DND-41 (cell line): Measurements from ENCODE around the gene CCDC120.
A peak's percentile ranks its signal among the peaks of the same experiment; 100 is the strongest.

Experiments
- ATAC-seq: fragments of 200-7000 bp; cut with Tn5 transposase; 3 replicates; pipeline ENCODE4 v1.9.1; 2021; ENCODE audit warnings: low read depth; ENCODE audit not compliant: insufficient read depth
- DNase-seq: peaks from one replicate; pipeline ENCODE4 v3.0.0-alpha.2; 2020
- H2AFZ ChIP-seq: 2 replicates; pipeline ENCODE4 v1.6.0; 2012; ENCODE audit warnings: low read depth, low read length
- H3K27ac ChIP-seq: 2 replicates; pipeline ENCODE4 v1.5.1; 2012; ENCODE audit warnings: low read length, inconsistent platforms
- H3K27me3 ChIP-seq: fragments of 200-600 bp; sonication (generic); 2 replicates; pipeline ENCODE4 v1.6.0; 2012; ENCODE audit warnings: low read length, mild to moderate bottlenecking, inconsistent platforms; ENCODE audit not compliant: insufficient read depth, poor library complexity
- H3K36me3 ChIP-seq: 2 replicates; pipeline ENCODE4 v1.5.1; 2012; ENCODE audit warnings: low read length, inconsistent platforms; ENCODE audit not compliant: insufficient read depth
- H3K4me1 ChIP-seq: 2 replicates; pipeline ENCODE4 v1.5.1; 2012; ENCODE audit warnings: mild to moderate bottlenecking, low read length; ENCODE audit not compliant: insufficient read depth
- H3K4me2 ChIP-seq: 2 replicates; pipeline ENCODE4 v1.6.0; 2012; ENCODE audit warnings: mild to moderate bottlenecking, moderate library complexity, low read length, inconsistent platforms; ENCODE audit not compliant: insufficient read depth
- H3K4me3 ChIP-seq, 2 experiments: fragments of 200-600 bp in 1 of 2; shearing (Covaris generic) in 1 of 2; 2 replicates each; pipeline ENCODE4 v1.5.1; 2012 to 2016; ENCODE audit warnings: inconsistent platforms in 2 of 2, low read length in 2 of 2, mild to moderate bottlenecking in 2 of 2, low read depth in 1 of 2, moderate library complexity in 1 of 2
- H3K79me2 ChIP-seq: 2 replicates; pipeline ENCODE4 v1.6.0; 2012; ENCODE audit warnings: low read length, inconsistent platforms; ENCODE audit not compliant: insufficient read depth
- H3K9ac ChIP-seq: 2 replicates; pipeline ENCODE4 v1.6.0; 2012; ENCODE audit warnings: low read depth, mild to moderate bottlenecking, inconsistent platforms, low read length, moderate library complexity
- H3K9me3 ChIP-seq: 2 replicates; pipeline ENCODE4 v1.5.1; 2012; ENCODE audit warnings: low read length, moderate library complexity, mild to moderate bottlenecking, inconsistent platforms; ENCODE audit not compliant: insufficient read depth, severe bottlenecking
- H4K20me1 ChIP-seq: 2 replicates; pipeline ENCODE4 v1.6.0; 2012; ENCODE audit warnings: low read length; ENCODE audit not compliant: insufficient read depth
- CTCF ChIP-seq: IDR thresholded peaks from 2 replicates; pipeline ENCODE4 v1.5.1; 2012; ENCODE audit warnings: borderline replicate concordance, low read length, moderate library complexity, mild to moderate bottlenecking; ENCODE audit not compliant: poor library complexity, severe bottlenecking; ENCODE audit errors: extremely low read depth
- EZH2 ChIP-seq: IDR thresholded peaks from 3 replicates; pipeline ENCODE4 v1.6.1; 2012; ENCODE audit warnings: borderline replicate concordance, low read depth, mild to moderate bottlenecking, moderate library complexity, low read length, inconsistent platforms; ENCODE audit not compliant: severe bottlenecking

The CCDC120 gene

GRCh38 chrX:49079489-49080428 is 21.0 kb downstream of the CCDC120 start, which contains the start of gene WDR45:
TSS of gene WDR45 (minus strand) at chrX:49079887. CDS start at chrX:49078095, 1,792 bp downstream.
- H2AFZ ChIP-seq: peak within 1 kb of the TSS; percentile 70
- H3K9me3 ChIP-seq: no peaks in the 10 kb centered on the region
- peak; percentile 91 for ATAC-seq
- peak within 1 kb of the TSS; percentile 46 to 81 for H3K4me3 ChIP-seq
- peak; percentile 78 for DNase-seq
- H3K79me2 ChIP-seq: peaks cover 13% of the 10 kb centered on the region
- TF ChIP-seq CTCF (no peak), EZH2 (no peak)
- peaks cover 13% of the 10 kb centered on the region for H3K4me1 ChIP-seq
- peak within 1 kb of the TSS; percentile 79 for H3K27ac ChIP-seq
- H3K9ac ChIP-seq: peak within 1 kb of the TSS; percentile 92
- H3K27me3 ChIP-seq: no peaks in the 10 kb centered on the region
- no peaks in the 10 kb centered on the region for H4K20me1 ChIP-seq
- H3K4me2 ChIP-seq: peak within 1 kb of the TSS; percentile 76
- H3K36me3 ChIP-seq: peaks cover 31% of the 10 kb centered on the region

- TF ChIP-seq CTCF (no peak), EZH2 (no peak)
- DNase-seq (no peak), ATAC-seq (no peak)
- Histone ChIP-seq H3K79me2 (peaks cover 13% of the 10 kb centered on the region), H3K27me3 (no peaks in the 10 kb centered on the region), H3K9ac (no peak overlapping the region), H3K9me3 (no peaks in the 10 kb centered on the region), H3K4me3 (no peak overlapping the region), H2AFZ (no peak overlapping the region), H3K36me3 (peaks cover 10% of the 10 kb centered on the region), H4K20me1 (no peaks in the 10 kb centered on the region), H3K4me2 (no peak overlapping the region), H3K4me1 (peaks cover 12% of the 10 kb centered on the region), H3K27ac (no peak overlapping the region)
Observed at GRCh38 chrX:49082271-49082871, 23.6 kb downstream of the CCDC120 start.

DNA sequence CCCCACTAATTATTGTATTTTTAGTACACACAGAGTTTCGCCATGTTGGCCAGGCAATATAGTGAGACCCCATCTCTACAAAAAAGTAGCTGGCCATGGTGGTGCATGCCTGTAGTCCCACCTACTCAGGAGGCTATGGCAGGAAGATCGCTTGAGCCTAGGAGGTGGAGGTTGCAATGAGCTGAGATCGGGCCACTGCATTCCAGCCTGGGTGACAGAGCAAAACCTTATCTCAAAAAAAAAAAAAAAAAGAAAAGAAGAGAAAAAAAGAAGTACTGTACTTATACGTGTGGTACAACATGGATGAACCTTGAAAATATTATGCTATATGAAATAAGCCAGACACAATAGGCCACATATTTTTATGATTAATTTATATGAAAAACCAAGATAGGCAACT is 30.8 kb downstream of the CCDC120 start:
- Histone ChIP-seq H3K79me2 (no peaks in the 10 kb centered on the region), H4K20me1 (no peaks in the 10 kb centered on the region), H3K27me3 (no peaks in the 10 kb centered on the region), H3K9me3 (no peaks in the 10 kb centered on the region), H3K27ac (no peak overlapping the region), H3K36me3 (no peaks in the 10 kb centered on the region), H3K4me1 (no peaks in the 10 kb centered on the region), H3K9ac (no peak overlapping the region), H3K4me2 (no peak overlapping the region), H3K4me3 (no peak overlapping the region), H2AFZ (no peak overlapping the region)
- no peak for ATAC-seq
- TF ChIP-seq CTCF (no peak), EZH2 (no peak)
- DNase-seq: no peak
